B cell (primary cell): ENCODE measurements around the gene LHX4. TPM values are rescaled to one million over a fixed set of nuclear protein-coding genes. Genes with fewer than 3 reads are reported as not detected.

ENCODE experiments used
- ATAC-seq: fragments of 200-7000 bp; cut with Tn5 transposase; one replicate; pipeline ENCODE4 v1.10.0; 2021; ENCODE audit warnings: low read depth, mild to moderate bottlenecking, moderate number of reproducible peaks, moderate library complexity
- CTCF ChIA-PET: fragments of 350-600 bp; sonication (Branson Sonifier 250); formaldehyde crosslinking; loops from one replicate; lab custom pipeline; 2021; ENCODE audit warnings: antibody characterized with exemption, inconsistent platforms; lab: Charles Lee
- POLR2A ChIA-PET: fragments of 350-600 bp; sonication (Branson Sonifier 250); formaldehyde crosslinking; loops from one replicate; lab custom pipeline; 2021; ENCODE audit warnings: antibody characterized with exemption; lab: Charles Lee
- DNase-seq: peaks from one replicate; pipeline ENCODE4 v3.0.0; 2013
- H2AFZ ChIP-seq: 2 replicates; pipeline ENCODE4 v1.6.1; 2012; ENCODE audit warnings: mild to moderate bottlenecking, low read depth, low read length; ENCODE audit not compliant: insufficient read depth, poor library complexity, severe bottlenecking
- H3K27ac ChIP-seq, 2 donors: 1 replicate in 1 of 2; 2 replicates in 1 of 2; pipeline ENCODE4 v1.5.1; 2012 to 2013; ENCODE audit warnings: low read length in 2 of 2, mild to moderate bottlenecking in 2 of 2, moderate library complexity in 1 of 2
- H3K27me3 ChIP-seq, 4 experiments: fragments of 200-600 bp in 1 of 4; sonication (generic) in 1 of 4; replicated peaks in 1 of 4; 1 replicate in 2 of 4; 2 replicates in 2 of 4; pipeline versions ENCODE4 v1.6.1 to v1.7.0; 2013 to 2016; ENCODE audit warnings: low read length in 3 of 4, mild to moderate bottlenecking in 2 of 4, mixed read lengths in 1 of 4, moderate library complexity in 1 of 4; ENCODE audit not compliant: insufficient read depth in 4 of 4, control insufficient read depth in 3 of 4; ENCODE audit errors: control extremely low read depth in 1 of 4
- H3K36me3 ChIP-seq, 2 experiments: replicated peaks in 1 of 2; 1 replicate in 1 of 2; 2 replicates in 1 of 2; pipeline versions ENCODE4 v1.6.1 to v1.7.1; 2013; ENCODE audit warnings: low read length in 1 of 2; ENCODE audit not compliant: insufficient read depth in 2 of 2, control insufficient read depth in 1 of 2; ENCODE audit errors: control extremely low read depth in 1 of 2, extremely low read depth in 1 of 2
- H3K4me1 ChIP-seq, 2 donors: fragments of 200-600 bp in 1 of 2; sonication (generic) in 1 of 2; 1 replicate in 1 of 2; 2 replicates in 1 of 2; pipeline versions ENCODE4 v1.5.1 to v1.6.1; 2013 to 2017; ENCODE audit warnings: low read length in 2 of 2; ENCODE audit not compliant: control insufficient read depth in 2 of 2, insufficient read depth in 2 of 2
- H3K4me2 ChIP-seq: replicated peaks from 2 replicates; pipeline ENCODE3; 2012; ENCODE audit warnings: mild to moderate bottlenecking, low read depth, low read length; ENCODE audit not compliant: poor library complexity, severe bottlenecking
- H3K4me3 ChIP-seq, 5 experiments: fragments of 200-600 bp in 1 of 5; sonication (generic) in 1 of 5; 1 replicate in 3 of 5; 2 replicates in 2 of 5; pipeline versions ENCODE4 v1.5.1 to v1.7.0; 2011 to 2016; ENCODE audit warnings: low read length in 4 of 5, mild to moderate bottlenecking in 4 of 5, low read depth in 2 of 5, control low read depth in 1 of 5, moderate library complexity in 1 of 5; ENCODE audit not compliant: insufficient read depth in 1 of 5; ENCODE audit errors: control extremely low read depth in 1 of 5, extremely low read depth in 1 of 5
- H3K79me2 ChIP-seq: fragments of 200-600 bp; sonication (generic); one replicate; pipeline ENCODE4 v1.6.0; 2016; ENCODE audit warnings: low read length; ENCODE audit not compliant: control insufficient read depth, insufficient read depth
- H3K9ac ChIP-seq: fragments of 200-600 bp; sonication (generic); 2 replicates; pipeline ENCODE4 v1.6.1; 2017; ENCODE audit warnings: mild to moderate bottlenecking, low read length, moderate library complexity
- H3K9me3 ChIP-seq, 3 donors: one replicate each; pipeline versions ENCODE4 v1.6.1 to v1.7.1; 2013; ENCODE audit warnings: low read length in 2 of 3; ENCODE audit not compliant: control insufficient read depth in 2 of 3, insufficient read depth in 1 of 3; ENCODE audit errors: control extremely low read depth in 1 of 3
- H4K20me1 ChIP-seq: 2 replicates; pipeline ENCODE4 v1.6.0; 2012; ENCODE audit warnings: mild to moderate bottlenecking, low read length; ENCODE audit not compliant: insufficient read depth, control insufficient read depth, poor library complexity, severe bottlenecking
- H3K27ac Mint-ChIP-seq: one replicate; pipeline ENCODE4 v1.8.0; 2021; ENCODE audit warnings: mixed read lengths
- H3K27me3 Mint-ChIP-seq: one replicate; pipeline ENCODE4 v1.8.0; 2021; ENCODE audit warnings: mixed read lengths
- H3K4me1 Mint-ChIP-seq: one replicate; pipeline ENCODE4 v1.8.0; 2021; ENCODE audit warnings: mixed read lengths
- H3K4me3 Mint-ChIP-seq: one replicate; pipeline ENCODE4 v1.8.0; 2021; ENCODE audit warnings: mixed read lengths
- H3K9me3 Mint-ChIP-seq: one replicate; pipeline ENCODE4 v1.8.0; 2022; ENCODE audit warnings: mixed read lengths; ENCODE audit not compliant: insufficient read depth
- EZH2 ChIP-seq: IDR thresholded peaks from 2 replicates; pipeline ENCODE4 v1.6.1; 2012; ENCODE audit warnings: borderline replicate concordance, low read depth, mild to moderate bottlenecking, moderate library complexity, low read length; ENCODE audit not compliant: insufficient read depth, poor library complexity, severe bottlenecking
- WGBS: methylation state at CpG from one replicate; pipeline ENCODE4 v1.1.5; 2013; ENCODE audit warnings: missing lambda C conversion rate; ENCODE audit not compliant: insufficient coverage; 5-methylcytosine and 5-hydroxymethylcytosine counted together
- intact Hi-C: fragments of 100-400 bp; cut with micrococcal nuclease; formaldehyde crosslinking; loops from one replicate; pipeline ENCODE4 v1.10.0; 2022
- polyA plus RNA-seq: library from polyadenylated mRNA; depleted of rRNA; stranded (reverse); fragments of >200 nt; gene quantifications from 2 replicates; pipeline ENCODE4 v1.2.3, GENCODE V29; 2012
- total RNA-seq, 2 donors: library from RNA; stranded (reverse); fragments of 120-200 nt in 1 of 2; gene quantifications; 1 replicate in 1 of 2; 2 replicates in 1 of 2; pipeline versions ENCODE4 v1.2.3 to v1.2.4, GENCODE V29; 2013 to 2022
- TF ChIP-seq, protein P1 (sequence below): fragments of 200-600 bp; IDR thresholded peaks from one replicate; pipeline ENCODE4 v1.8.0; 2022; ENCODE audit warnings: antibody characterized with exemption, mild to moderate bottlenecking

LHX4 gene
- total and polyA plus RNA-seq, 2 donors (not counting 1 experiment from before 2014, with no cell fraction given): not detected

DNA sequence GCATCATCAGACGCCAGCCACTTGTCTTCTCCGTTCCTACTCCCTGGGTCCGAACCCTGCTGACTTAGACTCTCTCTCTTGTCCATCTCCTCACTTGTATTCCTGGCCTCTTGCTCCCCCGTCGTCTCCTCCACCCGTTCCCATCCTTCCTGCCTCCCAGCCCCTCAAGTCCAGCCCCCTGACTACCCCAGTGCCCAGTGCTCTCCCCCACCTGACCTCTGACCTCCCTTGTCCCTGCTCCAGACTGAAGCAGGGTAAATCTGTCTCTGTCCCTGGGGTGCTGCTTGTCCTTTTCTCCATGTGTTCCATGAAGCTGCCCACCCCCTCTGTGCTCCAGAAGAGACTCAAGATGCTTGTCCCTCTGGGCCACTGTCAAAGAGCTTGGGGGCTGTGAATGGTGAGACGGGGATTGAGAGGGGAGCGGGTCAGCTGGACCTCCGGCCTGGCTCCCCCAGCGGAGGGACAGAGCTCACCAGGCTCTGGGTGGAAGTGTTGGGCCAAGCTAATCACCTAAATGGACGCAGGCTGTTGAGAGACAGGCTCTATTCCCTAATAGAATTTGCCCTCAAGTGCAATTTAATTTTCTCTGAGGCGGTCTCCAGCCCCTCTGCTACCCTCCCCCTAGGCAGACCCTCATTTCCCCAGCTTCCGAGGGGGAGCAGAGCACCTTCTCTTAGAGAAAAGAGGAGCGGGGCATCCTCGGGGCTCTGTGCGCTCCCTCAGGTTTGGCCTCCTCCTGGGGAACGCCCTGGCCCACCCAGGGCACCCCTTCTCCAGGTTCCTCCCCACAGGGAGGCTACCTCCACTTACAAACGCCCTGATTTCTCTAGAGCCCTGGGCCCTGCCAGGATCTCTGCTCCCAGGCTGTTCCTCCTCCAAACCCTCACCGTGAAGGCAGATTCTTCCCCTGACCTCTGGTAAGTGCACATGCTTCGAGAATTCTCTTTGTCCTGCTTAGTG is 11.0 kb upstream of the LHX4 start:
- POLR2A ChIA-PET: no interaction called here
- H3K9me3 ChIP-seq: no peaks in the 10 kb centered on the region
- H3K79me2 ChIP-seq: no peaks in the 10 kb centered on the region
- no peak overlapping the region for H2AFZ ChIP-seq
- no peak for TF ChIP-seq EZH2
- TF ChIP-seq, protein P1, sequence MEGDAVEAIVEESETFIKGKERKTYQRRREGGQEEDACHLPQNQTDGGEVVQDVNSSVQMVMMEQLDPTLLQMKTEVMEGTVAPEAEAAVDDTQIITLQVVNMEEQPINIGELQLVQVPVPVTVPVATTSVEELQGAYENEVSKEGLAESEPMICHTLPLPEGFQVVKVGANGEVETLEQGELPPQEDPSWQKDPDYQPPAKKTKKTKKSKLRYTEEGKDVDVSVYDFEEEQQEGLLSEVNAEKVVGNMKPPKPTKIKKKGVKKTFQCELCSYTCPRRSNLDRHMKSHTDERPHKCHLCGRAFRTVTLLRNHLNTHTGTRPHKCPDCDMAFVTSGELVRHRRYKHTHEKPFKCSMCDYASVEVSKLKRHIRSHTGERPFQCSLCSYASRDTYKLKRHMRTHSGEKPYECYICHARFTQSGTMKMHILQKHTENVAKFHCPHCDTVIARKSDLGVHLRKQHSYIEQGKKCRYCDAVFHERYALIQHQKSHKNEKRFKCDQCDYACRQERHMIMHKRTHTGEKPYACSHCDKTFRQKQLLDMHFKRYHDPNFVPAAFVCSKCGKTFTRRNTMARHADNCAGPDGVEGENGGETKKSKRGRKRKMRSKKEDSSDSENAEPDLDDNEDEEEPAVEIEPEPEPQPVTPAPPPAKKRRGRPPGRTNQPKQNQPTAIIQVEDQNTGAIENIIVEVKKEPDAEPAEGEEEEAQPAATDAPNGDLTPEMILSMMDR: no peak
- H3K9ac ChIP-seq: no peak overlapping the region
- H3K4me2 ChIP-seq: no peak overlapping the region
- CTCF ChIA-PET: no interaction called here
- no peak overlapping the region for H3K27ac Mint-ChIP-seq
- H3K4me3 ChIP-seq: no peak overlapping the region
- H3K4me3 Mint-ChIP-seq: no peak overlapping the region
- H4K20me1 ChIP-seq: no peaks in the 10 kb centered on the region
- no peaks in the 10 kb centered on the region for H3K9me3 Mint-ChIP-seq
- intact Hi-C loops: no loop called here
- no peak overlapping the region for H3K27ac ChIP-seq
- no peaks in the 10 kb centered on the region for H3K4me1 ChIP-seq
- no peaks in the 10 kb centered on the region for H3K36me3 ChIP-seq
- H3K4me1 Mint-ChIP-seq: no peaks in the 10 kb centered on the region
- WGBS: 89% methylated on average over 17 of the region's 20 CpGs
- peaks cover 22% of the 10 kb centered on the region for H3K27me3 Mint-ChIP-seq
- ATAC-seq (no peak), DNase-seq (no peak)
- peaks cover 0 to 11% (median 0%) of the 10 kb centered on the region in 4 experiments for H3K27me3 ChIP-seq

DNA sequence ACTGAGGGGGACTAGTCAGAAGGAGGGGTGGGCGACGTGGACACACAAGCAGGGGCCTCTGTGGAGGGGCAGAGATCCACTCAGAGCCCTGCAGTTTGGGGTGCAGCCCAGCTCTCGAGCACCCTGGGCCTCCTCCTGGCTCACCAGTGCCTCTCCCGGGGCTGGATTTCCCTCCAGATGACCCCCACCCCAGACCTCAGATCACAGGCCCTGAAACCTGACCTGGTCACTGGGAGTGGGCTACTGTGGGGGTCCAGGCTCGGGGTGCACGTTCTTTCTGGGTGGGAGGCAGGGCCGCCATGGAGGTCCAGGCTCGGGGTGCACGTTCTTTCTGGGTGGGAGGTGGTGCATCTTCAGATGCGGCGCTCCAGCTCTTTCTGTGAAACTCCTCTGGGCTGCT is 10.3 kb upstream of the LHX4 start:
- Histone ChIP-seq H3K4me1 (no peaks in the 10 kb centered on the region), H3K9ac (no peak overlapping the region), H3K4me2 (no peak overlapping the region), H3K36me3 (no peaks in the 10 kb centered on the region), H3K9me3 (no peaks in the 10 kb centered on the region), H2AFZ (no peak overlapping the region), H3K27me3 (peaks cover 0 to 18% (median 0%) of the 10 kb centered on the region in 4 experiments), H3K4me3 (no peak overlapping the region), H3K79me2 (no peaks in the 10 kb centered on the region), H3K27ac (no peak overlapping the region), H4K20me1 (no peaks in the 10 kb centered on the region)
- 96% methylated on average over 7 of the region's 11 CpGs for WGBS
- H3K4me3 Mint-ChIP-seq: no peak overlapping the region
- no peaks in the 10 kb centered on the region for H3K9me3 Mint-ChIP-seq
- ChIA-PET CTCF (no interaction called here), POLR2A (no interaction called here)
- H3K27me3 Mint-ChIP-seq: peaks cover 29% of the 10 kb centered on the region
- no peak for ATAC-seq
- TF ChIP-seq EZH2: no peak
- TF ChIP-seq, protein P1: no peak
- H3K27ac Mint-ChIP-seq: no peak overlapping the region
- intact Hi-C loops: no loop called here
- no peak for DNase-seq
- H3K4me1 Mint-ChIP-seq: no peaks in the 10 kb centered on the region
